Stimulated activated CD8-positive, alpha-beta memory T cell treated with anti-CD3 and anti-CD28 coated beads, Interleukin-15, amount 100 ng/mL, for 48 hours (primary cell): Measurements from ENCODE around the gene LPAR2.

Source experiments
- DNase-seq, 2 donors: peaks; one replicate each; pipeline ENCODE4 v3.0.0-alpha.2; 2020; ENCODE audit warnings: low read depth in 2 of 2

The LPAR2 gene

DNA sequence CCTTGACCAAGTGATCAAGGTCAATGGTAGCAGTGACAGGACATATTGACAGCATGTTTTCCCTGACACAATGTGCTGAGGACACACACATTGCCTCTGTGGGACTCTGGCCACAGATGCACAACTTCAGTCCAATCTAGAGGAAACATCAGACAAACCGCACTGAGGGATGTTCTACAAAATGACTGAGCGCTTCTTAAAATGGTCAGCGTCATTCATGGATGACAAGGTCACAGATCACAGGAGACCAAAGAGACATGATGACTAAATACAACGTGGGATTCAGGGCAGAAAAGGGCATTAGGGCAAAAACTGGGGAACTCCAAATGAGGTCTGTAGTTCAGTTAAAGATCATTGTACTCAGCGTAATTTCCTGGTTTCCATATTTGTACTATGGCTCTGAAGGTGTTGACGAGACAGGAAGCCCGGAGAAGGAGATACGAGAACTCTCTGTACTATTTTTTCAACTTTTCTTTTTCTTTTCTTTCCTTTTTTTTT, 30.2 kb downstream of the LPAR2 start:
- DNase-seq = peak; percentile 51

DNA sequence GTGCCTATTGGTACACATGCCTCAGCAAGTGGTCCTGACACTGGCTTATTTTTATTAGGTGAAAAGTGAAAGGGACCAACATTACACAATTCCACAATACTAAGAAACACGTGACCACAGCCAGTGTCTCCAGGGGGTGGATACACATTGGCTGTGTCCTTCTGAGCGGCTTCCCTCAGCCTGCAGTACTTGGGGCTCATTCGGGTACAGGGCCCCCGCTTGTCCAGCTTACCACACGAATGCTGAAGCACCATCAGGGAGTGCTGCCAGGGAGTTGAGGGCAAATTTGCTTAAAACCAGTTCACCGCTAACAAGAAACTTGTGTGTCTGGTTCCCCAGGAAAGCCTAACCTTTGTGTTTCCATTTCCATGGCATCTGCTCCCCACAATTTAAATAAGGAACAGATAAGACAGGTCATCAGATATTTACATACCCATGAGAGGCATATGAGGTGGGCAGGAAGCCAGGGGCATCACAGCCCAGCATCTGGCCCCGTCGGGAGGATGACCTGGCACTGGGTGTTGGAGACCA, 32.8 kb downstream of the LPAR2 start:
- DNase-seq = no peak

DNA sequence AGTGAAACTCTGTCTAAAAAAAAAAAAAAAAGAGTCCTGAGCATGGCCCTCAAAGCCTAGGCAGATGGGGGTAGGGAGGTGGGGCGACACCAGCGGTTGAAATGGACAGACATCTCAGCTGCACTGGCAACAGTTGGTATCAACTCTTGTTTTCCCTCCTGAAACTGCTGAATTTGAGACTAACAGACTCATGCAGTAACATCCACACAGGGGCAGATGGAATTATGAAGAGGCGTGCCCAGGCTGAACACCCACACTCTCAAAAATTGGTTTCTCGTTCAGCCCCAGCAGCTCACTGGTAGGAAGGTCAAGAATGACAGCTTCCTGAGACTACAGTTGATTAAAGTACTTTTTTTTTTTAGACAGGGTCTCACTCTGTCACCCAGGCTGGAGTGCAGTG, 33.6 kb downstream of the LPAR2 start:
- no peak for DNase-seq

DNA sequence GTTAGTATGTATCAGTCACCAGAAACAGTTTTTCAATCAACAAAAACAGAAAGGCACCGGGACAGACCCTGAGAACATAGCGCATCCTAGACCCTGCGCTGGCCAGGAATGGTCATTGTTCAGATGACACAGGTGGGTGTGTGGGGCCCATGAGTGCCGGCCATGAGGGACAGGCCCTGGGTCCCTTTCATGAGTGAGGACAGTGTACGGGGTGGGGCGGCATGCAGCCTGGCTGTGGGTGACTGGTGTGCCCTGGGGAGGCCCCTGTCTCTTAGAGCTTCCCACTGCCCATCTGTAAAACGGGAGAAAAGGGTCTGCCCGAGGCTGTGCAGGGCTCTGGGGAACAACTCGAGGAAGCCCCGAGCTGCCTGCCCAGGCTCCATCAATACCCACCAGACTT, 35.3 kb downstream of the LPAR2 start:
- DNase-seq = no peak

DNA sequence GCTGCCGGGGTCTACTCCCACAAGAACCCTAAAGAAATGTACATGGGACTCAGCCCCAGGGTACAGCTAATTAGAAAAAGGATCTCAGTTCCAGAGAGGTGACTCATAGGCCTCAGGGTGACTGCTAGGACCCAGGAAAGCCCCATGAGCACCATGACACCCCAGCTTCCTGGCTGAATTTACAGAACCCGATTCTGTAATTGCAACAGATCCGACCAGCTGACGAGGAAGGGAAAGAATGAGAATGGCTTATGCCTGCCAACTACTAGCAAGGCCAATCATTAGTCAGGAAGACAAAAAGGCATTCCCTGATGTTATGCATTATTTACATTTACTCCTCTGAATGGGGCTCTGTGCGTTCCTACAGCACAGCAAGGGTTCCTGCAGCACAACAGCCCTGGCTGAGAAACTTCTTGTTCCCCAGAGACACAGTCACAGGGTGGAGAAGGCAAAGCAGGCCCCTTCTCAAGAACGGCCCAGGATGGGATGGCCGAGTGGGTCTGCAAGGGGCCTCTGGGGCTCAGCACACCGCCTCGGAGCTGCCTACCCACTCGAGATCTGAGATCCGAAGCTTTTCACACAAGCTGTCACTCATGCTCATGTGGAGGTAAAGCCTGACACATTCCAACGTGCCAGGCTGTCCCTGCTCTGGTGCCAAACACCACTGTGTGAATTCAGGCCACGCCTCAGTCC, 36.7 kb downstream of the LPAR2 start:
- peak; percentile 63 to 64 for DNase-seq

DNA sequence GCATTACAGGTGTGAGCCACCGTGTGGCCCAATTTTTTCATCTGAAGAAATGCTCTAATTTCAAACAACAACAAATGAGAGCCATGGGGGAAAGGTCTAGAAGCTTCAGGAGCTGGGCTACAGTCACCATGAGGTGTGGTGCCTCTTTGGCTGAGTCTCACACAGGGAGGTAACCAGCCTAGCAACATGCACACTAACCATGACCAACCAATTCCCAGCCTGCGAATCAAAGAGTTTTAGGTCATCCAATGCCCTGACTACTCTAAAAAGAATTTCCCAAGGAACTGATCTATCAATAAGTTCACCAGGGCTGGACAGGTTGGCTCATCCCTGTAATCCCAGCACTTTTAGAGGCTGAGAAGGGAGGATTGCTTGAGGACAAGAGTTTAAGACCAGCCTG, 39.5 kb downstream of the LPAR2 start:
- no peak for DNase-seq

DNA sequence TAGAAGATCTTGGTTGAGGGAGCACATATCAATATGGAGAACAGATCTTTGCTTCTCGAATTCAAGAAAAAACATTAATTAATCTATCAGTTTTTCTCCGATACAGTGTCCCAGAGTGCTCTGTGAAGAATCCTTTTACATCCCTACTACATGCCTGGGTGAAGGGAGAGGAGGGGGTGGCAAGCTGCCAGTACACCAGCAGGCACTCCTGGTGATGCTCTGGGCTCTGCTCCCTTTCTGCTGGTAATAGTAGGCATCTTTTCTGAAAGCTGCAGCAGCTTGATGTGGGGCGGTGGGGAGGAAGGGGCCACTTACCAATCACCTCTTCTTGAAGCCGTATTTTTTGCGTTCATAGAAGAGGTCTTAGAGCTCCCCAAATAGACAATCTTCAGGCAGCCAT, 40.2 kb downstream of the LPAR2 start:
- no peak for DNase-seq

DNA sequence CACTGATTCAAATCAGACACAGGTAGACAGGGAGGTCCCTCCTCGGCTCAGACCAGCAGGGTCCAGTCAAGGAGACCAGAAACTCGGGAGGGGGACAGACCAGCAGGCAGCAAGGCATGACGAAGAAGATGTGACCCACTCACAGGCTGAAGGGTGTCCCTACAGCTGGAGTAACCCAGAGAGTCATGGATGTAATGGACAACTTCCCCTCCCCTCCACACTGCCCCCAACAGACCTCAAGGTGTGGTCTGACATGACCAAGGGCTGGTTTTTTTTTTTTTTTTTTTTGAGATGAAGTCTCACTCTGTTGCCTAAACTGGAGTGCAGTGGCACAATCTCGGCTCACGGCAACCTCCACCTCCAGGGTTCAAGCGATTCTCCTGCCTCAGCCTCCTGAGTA, 43.7 kb downstream of the LPAR2 start:
- no peak for DNase-seq

DNA sequence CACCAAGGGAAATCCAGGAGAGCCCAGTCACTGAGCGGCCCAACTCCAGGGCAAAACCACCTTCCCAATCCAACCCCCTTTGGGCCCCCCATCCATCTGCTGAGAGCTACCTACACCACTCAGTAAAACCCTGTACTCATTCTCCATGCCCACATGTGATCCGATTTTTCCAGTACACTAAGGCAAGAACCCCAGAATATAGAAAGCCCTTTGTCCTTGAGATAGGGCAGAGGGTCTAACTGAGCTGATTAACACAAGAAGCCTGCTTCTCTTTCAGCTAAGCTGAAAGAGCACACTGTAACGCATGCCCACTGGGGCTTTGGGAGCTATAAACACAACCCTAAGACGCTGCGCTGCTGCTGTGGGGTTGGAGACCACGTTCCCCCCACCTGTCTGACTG, 45.5 kb downstream of the LPAR2 start:
- no peak for DNase-seq

DNA sequence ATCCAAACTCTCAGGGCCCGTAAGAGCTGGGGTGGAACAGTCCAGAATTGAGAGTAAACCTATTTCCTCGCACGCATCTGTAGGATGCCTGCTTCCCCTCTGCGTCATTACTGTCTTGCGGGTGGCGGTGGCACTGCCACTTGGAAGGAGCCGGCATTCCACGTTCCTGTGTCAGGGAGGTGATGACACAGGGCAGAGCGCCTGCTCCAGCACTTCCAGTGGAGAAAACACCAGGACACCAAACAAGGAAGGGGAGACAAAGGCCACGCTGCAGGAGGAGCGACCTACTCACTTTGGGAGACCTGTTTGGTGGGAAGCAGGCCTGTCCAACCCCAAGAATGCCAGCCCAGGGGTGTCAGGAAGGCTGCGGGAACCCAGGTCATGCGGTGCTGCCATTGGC, 46.6 kb downstream of the LPAR2 start:
- no peak for DNase-seq

DNA sequence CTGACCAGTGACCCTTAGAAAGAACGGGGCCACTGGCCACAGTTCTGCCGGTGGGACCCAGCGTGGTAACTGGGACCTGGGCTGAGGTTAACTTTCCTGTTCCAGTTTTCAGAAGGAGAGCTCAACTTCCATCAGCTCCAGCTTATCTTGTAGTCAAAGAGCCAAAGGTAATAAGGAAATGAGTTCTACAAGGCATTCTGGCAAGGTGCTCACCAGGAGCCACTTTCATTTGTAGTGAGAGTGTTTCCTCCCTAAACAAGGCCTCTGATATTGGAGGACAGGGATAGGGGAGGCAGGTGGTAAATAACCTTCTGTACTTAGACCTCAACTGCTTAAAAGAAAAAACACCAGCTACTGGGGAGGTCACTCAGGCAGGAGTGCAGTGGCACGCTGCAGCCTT, 47.6 kb downstream of the LPAR2 start:
- no peak for DNase-seq

DNA sequence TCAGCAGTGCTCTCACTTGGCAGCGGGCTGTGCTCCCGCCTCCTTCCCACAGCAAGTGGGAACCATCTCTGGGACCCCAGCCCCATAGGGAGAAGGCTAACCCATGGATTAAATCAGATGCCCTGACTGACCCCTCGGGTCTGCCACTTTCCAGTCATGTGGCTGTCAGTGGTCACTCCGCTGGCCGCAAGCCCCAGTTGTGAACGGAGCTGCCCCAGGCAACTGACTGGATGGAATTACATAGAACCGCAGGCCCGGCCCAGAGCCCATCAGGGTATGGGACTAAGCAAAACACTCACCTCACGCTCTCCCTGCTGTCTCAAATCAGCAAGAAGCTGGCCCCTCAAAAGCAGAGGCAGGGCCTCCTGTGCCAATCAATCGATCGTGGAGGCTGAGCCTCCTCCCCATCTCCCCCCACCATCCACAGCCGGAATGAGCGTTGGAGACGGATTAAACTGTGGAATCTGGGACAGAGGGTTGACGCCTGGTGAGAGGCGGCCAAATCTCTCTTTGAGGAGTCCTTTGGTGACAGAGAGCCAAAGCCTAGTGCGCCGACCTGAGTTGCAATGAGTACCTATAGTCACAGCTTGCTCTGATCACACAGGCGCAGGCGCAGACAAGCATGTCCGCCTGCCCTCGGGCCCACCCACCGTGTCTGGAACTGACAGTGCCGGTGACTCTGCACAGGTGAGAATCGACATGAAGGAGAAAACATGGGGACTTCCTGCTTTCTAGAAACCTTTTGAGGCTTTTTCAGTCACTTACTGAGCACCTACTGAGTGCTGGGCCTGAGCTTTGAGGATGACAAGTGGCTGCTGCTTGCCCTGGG, 48.3 kb downstream of the LPAR2 start:
- no peak for DNase-seq

DNA sequence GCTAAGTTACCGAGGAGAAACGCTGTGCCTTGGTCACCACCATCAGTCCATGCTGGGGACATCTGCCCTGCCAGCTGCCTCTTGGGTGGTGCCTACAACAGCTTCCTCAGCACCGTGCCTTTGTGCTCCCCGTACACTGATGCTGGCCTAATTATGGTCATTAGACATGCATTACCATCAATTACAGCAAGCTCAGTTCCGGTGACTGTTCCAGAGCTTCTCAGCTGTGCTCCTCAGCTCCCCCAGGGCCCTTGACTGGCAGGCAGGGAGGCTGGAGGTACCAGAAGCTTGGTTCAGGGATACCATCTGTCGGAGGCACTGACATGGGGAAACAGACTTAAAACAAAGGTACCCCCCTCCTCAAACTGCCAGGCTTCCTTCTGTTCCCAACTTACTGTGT, 49.8 kb downstream of the LPAR2 start:
- DNase-seq = no peak

DNA sequence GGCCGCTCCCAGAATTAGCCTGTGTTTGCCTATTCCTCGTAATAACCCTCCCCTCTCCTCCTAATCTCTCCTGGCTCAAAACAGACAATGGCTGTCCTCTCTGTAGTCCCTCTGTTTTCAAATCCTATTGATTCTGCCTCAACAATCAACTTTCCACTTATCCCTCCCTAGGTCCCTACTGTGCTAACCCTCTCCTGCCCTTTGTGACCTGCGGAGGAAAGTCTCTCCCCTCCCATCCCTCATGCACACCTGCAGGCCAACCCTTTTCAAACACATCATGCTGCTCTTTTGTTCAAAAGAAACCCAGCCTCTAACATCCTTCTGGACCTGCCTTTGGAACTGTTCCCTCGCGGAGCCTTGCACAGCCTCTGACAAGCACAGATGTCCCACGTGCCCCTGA, 52.6 kb downstream of the LPAR2 start:
- DNase-seq = no peak
